Body of pancreas (tissue), 4 donors: Measurements from ENCODE around the gene LTBP1.

Source experiments
- POLR2A ChIP-seq, 3 donors: fragments of 450-650 bp; IDR thresholded peaks; one replicate each; pipeline ENCODE4 v1.6.1; 2016; ENCODE audit warnings: antibody characterized with exemption in 3 of 3, mild to moderate bottlenecking in 2 of 3
- TF ChIP-seq, protein P1 (sequence below), 7 experiments: fragments of 450-650 bp in 4 of 7; fragments of 200-600 bp in 3 of 7; sonication (generic) in 3 of 7; IDR thresholded peaks; one replicate each; pipeline ENCODE4 v1.5.1; 2016 to 2019; ENCODE audit warnings: antibody characterized with exemption in 7 of 7

DNA sequence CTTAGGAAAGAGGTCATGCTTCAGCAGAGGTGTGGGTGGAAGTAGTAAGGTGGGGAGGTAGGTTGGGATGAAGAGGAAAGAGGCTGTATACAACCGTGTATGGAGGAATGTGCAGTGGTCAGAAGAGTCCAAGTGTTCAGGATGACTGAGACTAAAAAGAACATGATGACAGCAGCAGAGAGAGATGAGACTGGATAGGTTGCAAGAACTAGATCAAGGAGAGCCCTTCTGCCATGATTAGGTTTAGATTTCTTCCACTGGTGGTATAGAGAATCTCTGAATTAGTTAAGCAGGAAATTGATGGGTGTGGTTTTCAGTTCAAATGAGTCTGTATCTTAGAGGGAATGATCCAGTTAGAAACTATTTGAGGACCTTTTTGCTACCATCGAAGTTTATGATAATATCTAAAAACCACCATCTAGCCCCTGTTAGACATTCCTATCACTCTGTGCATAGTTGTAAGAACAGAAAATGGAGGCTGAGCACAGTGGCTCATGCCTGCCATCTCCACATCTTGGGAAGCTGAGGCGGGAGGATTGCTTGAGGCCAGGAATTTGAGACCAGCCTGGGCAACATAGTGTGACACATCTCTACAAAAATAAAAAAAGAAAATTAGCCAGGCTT is 221.0 kb downstream of the LTBP1 start:
- TF ChIP-seq, protein P1, sequence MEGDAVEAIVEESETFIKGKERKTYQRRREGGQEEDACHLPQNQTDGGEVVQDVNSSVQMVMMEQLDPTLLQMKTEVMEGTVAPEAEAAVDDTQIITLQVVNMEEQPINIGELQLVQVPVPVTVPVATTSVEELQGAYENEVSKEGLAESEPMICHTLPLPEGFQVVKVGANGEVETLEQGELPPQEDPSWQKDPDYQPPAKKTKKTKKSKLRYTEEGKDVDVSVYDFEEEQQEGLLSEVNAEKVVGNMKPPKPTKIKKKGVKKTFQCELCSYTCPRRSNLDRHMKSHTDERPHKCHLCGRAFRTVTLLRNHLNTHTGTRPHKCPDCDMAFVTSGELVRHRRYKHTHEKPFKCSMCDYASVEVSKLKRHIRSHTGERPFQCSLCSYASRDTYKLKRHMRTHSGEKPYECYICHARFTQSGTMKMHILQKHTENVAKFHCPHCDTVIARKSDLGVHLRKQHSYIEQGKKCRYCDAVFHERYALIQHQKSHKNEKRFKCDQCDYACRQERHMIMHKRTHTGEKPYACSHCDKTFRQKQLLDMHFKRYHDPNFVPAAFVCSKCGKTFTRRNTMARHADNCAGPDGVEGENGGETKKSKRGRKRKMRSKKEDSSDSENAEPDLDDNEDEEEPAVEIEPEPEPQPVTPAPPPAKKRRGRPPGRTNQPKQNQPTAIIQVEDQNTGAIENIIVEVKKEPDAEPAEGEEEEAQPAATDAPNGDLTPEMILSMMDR (IDR thresholded peaks at IDR 0.05) = no peak
- no peak for TF ChIP-seq POLR2A (IDR thresholded peaks at IDR 0.05)
